Hematopoietic multipotent progenitor cell treated with erythropoietin and hydrocortisone succinate and interleukin-3 and kit ligand, for 4 days (in vitro differentiated cells): ENCODE results near the gene UBR3.

Experiments used
- DNase-seq: peaks from one replicate; pipeline ENCODE4 v3.0.0-alpha.2; 2015

UBR3 gene

GRCh38 chr2:169961911-169962310, 134.7 kb downstream of the UBR3 start:
- peak; percentile 66 for DNase-seq

- DNase-seq, result no peak
These were observed 136.5 kb downstream of the UBR3 start for GRCh38 chr2:169963786-169964185.

GRCh38 chr2:169964740-169965139, 137.5 kb downstream of the UBR3 start:
- DNase-seq, result no peak

GRCh38 chr2:169965495-169965894, 138.2 kb downstream of the UBR3 start:
- no peak for DNase-seq

- no peak for DNase-seq
These were observed 139.2 kb downstream of the UBR3 start for GRCh38 chr2:169966454-169966853.

GRCh38 chr2:169968743-169969142, 141.5 kb downstream of the UBR3 start:
- no peak for DNase-seq

- no peak for DNase-seq
These were observed 148.0 kb downstream of the UBR3 start for GRCh38 chr2:169975221-169975620.

GRCh38 chr2:169976335-169976851, 149.1 kb downstream of the UBR3 start:
- DNase-seq, result no peak

- DNase-seq, result peak; percentile 19
These were observed 150.3 kb downstream of the UBR3 start for GRCh38 chr2:169977530-169977929.

GRCh38 chr2:169978402-169979017, 151.3 kb downstream of the UBR3 start:
- DNase-seq, result no peak

- no peak for DNase-seq
These were observed 151.8 kb downstream of the UBR3 start for GRCh38 chr2:169979025-169979424.

GRCh38 chr2:169980001-169980400, 152.7 kb downstream of the UBR3 start:
- peak; percentile 17 for DNase-seq

GRCh38 chr2:169980643-169981042, 153.4 kb downstream of the UBR3 start:
- DNase-seq, result peak; percentile 64

- no peak for DNase-seq
These were observed 155.7 kb downstream of the UBR3 start for GRCh38 chr2:169982929-169983328.

- no peak for DNase-seq
These were observed 156.3 kb downstream of the UBR3 start for GRCh38 chr2:169983506-169983905.

GRCh38 chr2:169984145-169984544, 156.9 kb downstream of the UBR3 start:
- no peak for DNase-seq

GRCh38 chr2:169994752-169995151, 167.5 kb downstream of the UBR3 start:
- no peak for DNase-seq

- DNase-seq, result no peak
These were observed 170.1 kb downstream of the UBR3 start for GRCh38 chr2:169997140-169997887.

GRCh38 chr2:169999054-169999453, 171.8 kb downstream of the UBR3 start:
- no peak for DNase-seq

- no peak for DNase-seq
These were observed 174.8 kb downstream of the UBR3 start for GRCh38 chr2:170002096-170002495.

- peak; percentile 55 for DNase-seq
These were observed 178.4 kb downstream of the UBR3 start for GRCh38 chr2:170005702-170006101.

- peak; percentile 62 for DNase-seq
These were observed 179.5 kb downstream of the UBR3 start for GRCh38 chr2:170006587-170007325.

- DNase-seq, result no peak
These were observed 182.0 kb downstream of the UBR3 start for GRCh38 chr2:170009209-170009608.

- no peak for DNase-seq
These were observed 185.5 kb downstream of the UBR3 start for GRCh38 chr2:170012773-170013172.
